Kidney epithelial cell (primary cell): ENCODE data around the gene HNRNPAB. TPM values are rescaled to one million over a fixed set of nuclear protein-coding genes. Genes with fewer than 3 reads are reported as not detected.

Experiments
- DNase-seq: peaks from one replicate; pipeline ENCODE4 v3.0.0-alpha.2; 2010; ENCODE audit warnings: low read depth
- H3K27me3 ChIP-seq: 2 replicates; pipeline ENCODE4 v1.6.0; 2011; ENCODE audit warnings: low read length; ENCODE audit not compliant: control insufficient read depth, insufficient read depth
- H3K36me3 ChIP-seq: 2 replicates; pipeline ENCODE4 v1.5.1; 2011; ENCODE audit warnings: low read length; ENCODE audit not compliant: control insufficient read depth, insufficient read depth
- H3K4me3 ChIP-seq: 2 replicates; pipeline ENCODE4 v1.5.1; 2011; ENCODE audit warnings: low read depth, mild to moderate bottlenecking, control low read depth, low read length
- total RNA-seq: library from RNA; depleted of rRNA; stranded (reverse); fragments of >200 nt; gene quantifications from 2 replicates; pipeline ENCODE4 v1.2.3, GENCODE V29; 2015
- TF ChIP-seq, protein P1 (sequence below): IDR thresholded peaks from 2 replicates; pipeline ENCODE4 v1.5.1; 2011; ENCODE audit warnings: mild to moderate bottlenecking, moderate library complexity, low read length, control low read depth, inconsistent platforms; ENCODE audit not compliant: insufficient read depth, poor library complexity, severe bottlenecking

Gene HNRNPAB
- total RNA-seq, 1 donor from 2014 or later, result 152 TPM

DNA sequence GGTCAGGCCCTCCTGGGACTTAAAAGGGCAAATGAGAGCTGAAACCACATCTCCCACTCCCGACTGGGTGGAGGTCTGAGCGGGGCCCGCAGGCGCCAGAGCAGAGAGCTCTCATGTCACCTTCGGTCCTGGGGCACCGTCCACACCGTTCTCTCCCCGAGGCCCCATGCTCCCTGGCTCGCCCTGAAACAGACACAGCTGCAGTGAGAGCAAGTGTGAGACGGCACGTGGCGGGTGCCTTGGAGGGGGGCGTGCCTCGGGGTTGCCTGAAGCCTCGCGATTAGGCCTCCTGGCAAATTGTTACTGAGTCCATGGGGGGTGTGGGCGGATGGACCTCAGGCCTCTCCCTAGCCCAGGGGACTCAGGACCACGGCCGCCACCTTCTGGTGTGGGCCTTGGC lies 52.4 kb downstream of the HNRNPAB start:
- Histone ChIP-seq H3K4me3 (no peak overlapping the region), H3K36me3 (no peaks in the 10 kb centered on the region), H3K27me3 (no peaks in the 10 kb centered on the region)
- no peak for DNase-seq
- TF ChIP-seq, protein P1, sequence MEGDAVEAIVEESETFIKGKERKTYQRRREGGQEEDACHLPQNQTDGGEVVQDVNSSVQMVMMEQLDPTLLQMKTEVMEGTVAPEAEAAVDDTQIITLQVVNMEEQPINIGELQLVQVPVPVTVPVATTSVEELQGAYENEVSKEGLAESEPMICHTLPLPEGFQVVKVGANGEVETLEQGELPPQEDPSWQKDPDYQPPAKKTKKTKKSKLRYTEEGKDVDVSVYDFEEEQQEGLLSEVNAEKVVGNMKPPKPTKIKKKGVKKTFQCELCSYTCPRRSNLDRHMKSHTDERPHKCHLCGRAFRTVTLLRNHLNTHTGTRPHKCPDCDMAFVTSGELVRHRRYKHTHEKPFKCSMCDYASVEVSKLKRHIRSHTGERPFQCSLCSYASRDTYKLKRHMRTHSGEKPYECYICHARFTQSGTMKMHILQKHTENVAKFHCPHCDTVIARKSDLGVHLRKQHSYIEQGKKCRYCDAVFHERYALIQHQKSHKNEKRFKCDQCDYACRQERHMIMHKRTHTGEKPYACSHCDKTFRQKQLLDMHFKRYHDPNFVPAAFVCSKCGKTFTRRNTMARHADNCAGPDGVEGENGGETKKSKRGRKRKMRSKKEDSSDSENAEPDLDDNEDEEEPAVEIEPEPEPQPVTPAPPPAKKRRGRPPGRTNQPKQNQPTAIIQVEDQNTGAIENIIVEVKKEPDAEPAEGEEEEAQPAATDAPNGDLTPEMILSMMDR, result no peak

DNA sequence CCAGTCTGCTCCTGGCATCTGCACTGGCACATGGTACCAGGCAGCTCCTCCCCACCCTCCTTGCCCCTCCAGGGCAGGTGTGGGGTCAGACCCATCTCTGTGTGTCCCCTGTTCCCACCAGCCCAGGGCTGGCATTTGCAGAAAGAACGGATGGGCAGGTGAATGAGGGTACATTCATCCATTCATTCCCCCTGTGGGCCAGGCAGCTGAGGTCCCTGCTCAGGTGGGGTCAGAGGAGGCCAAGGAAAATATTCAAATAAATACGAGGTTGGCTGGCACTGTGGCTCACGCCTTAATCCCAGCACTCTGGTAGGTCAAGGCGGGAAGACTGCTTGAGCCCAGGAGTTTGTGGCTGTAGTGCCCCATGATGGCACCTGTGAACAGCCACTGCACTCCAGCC lies 53.3 kb downstream of the HNRNPAB start:
- DNase-seq, result no peak
- Histone ChIP-seq H3K4me3 (no peak overlapping the region), H3K27me3 (no peaks in the 10 kb centered on the region), H3K36me3 (no peaks in the 10 kb centered on the region)
- TF ChIP-seq, protein P1, result no peak

DNA sequence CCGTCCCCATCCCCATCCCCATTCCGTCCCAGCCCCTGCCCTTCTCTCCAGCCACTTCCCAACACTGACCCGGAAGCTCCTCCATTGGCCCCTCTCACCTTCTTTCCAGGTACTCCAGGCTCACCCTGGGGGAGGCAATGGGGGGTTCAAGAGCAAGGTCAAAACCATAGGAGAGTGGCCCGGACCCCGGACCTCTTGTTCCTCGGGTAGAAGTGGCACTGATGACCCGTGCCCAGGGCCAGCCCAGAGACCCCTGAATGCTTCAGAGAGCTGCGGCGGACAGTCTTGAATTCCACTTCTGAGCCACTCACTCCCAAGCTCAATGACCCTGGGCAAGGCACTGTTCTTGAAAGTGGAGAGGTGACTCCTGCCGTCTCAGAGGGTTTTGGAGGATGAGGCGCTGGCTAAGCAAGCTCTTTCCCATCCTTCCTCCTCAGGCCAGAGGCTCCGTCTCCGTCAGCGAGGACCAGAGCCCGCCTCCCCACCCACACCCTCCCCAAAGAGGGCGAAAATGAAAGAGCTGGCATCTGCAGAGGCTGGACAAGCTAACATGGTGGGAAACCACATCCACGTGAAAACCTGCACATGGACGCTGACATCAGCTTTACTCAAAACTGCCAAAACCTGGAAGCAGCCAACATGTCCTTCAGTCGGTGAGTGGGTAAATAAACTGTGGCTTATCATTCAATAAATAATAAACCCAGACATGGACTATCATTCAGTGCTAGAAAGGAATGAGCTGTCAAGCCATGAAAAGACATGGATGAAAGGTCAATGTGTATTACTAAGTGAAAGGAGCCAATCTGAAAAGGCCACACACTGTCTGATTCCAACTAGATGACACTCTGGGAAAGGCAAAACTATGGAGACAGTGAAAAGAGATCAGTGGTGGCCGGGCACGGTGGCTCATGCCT lies 55.5 kb downstream of the HNRNPAB start:
- no peak overlapping the region for H3K4me3 ChIP-seq
- no peaks in the 10 kb centered on the region for H3K36me3 ChIP-seq
- no peaks in the 10 kb centered on the region for H3K27me3 ChIP-seq
- no peak for DNase-seq
- TF ChIP-seq, protein P1, result no peak

Other genes with a start within 250 kb of the HNRNPAB start
- gene PROP1, start 208.3 kb upstream of the HNRNPAB start, total RNA-seq, result not detected in 2 replicates
- 6.0 and 6.8 TPM in 2 replicates for gene N4BP3, start 91.0 kb upstream of the HNRNPAB start, total RNA-seq
- gene RMND5B, start 73.5 kb upstream of the HNRNPAB start, total RNA-seq, result 26.3 and 42.7 TPM in 2 replicates
- gene NHP2, start 50.6 kb upstream of the HNRNPAB start, total RNA-seq, result 454 and 476 TPM in 2 replicates
- gene GMCL2, start 17.2 kb upstream of the HNRNPAB start, total RNA-seq, result not detected in 2 replicates
- 18.7 and 22.7 TPM in 2 replicates for gene PHYKPL, start 28.3 kb downstream of the HNRNPAB start, total RNA-seq